ENCODE measurements around the gene HMG20A. TPM values are rescaled to one million over a fixed set of nuclear protein-coding genes. Genes with fewer than 3 reads are reported as not detected.

HMG20A gene
- total and polyA plus RNA-seq, 2 of the 13 experiments (the other 11 are each of a cell fraction or from before 2014, with no cell fraction given): 28.0 to 35.2 TPM

DNA sequence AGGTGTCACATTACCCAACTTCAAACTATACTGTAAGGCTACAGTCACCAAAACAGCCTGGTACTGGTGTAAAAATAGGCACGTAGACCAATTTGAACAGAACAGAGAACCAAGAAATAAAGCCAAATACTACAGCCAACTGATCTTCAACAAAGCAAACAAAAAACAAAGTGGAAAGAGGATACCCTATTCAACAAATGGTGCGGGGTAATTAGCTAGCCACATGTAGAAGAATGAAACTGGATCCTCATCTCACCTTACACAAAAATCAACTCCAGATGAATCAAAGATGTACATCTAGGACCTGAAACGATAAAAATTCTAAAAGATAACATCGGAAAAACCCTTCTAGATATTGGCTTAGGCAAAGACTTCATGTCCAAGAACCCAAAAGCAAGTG, 13.8 kb upstream of the HMG20A start:
- Histone ChIP-seq H2AFZ (ENCODE audit: low read length) (no peak overlapping the region), H3K4me3 (replicated peaks in 1 of 3; ENCODE audit: insufficient read depth in 1 of 3, low read depth in 2 of 3, low read length in 3 of 3) (no peak overlapping the region), H4K20me1 (ENCODE audit: insufficient read depth, low read length) (no peaks in the 10 kb centered on the region; the same call in 1 of the 2 replicates), H3K4me1 (ENCODE audit: insufficient read depth, low read length) (peaks cover 22% of the 10 kb centered on the region), H3K27me3 (ENCODE audit: control insufficient read depth in 1 of 2, insufficient read depth in 2 of 2, low read length in 2 of 2) (no peaks in the 10 kb centered on the region), H3K9ac (ENCODE audit: insufficient read depth, low read depth, low read length) (no peak overlapping the region), H3K36me3 (replicated peaks in 1 of 2; ENCODE audit: control insufficient read depth in 1 of 2, insufficient read depth in 2 of 2, low read length in 2 of 2) (no peaks in the 10 kb centered on the region), H3K27ac (ENCODE audit: extremely low read length, insufficient read depth, low read length) (no peak overlapping the region), H3K4me2 (ENCODE audit: low read depth, low read length) (no peak overlapping the region), H3K9me3 (ENCODE audit: low read length) (no peaks in the 10 kb centered on the region), H3K79me2 (ENCODE audit: insufficient read depth, low read length) (peaks cover 60% of the 10 kb centered on the region)
- 86% methylated on average over 4 of the region's 4 CpGs for WGBS (ENCODE audit: low lambda C conversion rate)
- POLR2A ChIA-PET: no interaction called here
- intact Hi-C loops (cut with micrococcal nuclease; ENCODE audit: unreplicated experiment): no loop called here
- ATAC-seq: no peak
- CTCF ChIA-PET (ENCODE audit: low intra/inter-chr PET ratio, low total read pairs): no interaction called here
- no peak for FAIRE-seq
- in situ Hi-C loops (cut with HindIII; ENCODE audit: extremely low pct_ligation_motif_present, low pct_unique_long_range_greater_than_20kb): no loop called here
- no TSS peak for BruUV-seq (replicated peaks)
- no peak for DNase-seq (ENCODE audit: low spot score)
- no peak for TF ChIP-seq GMEB1 (CRISPR knock-in tag; IDR thresholded peaks at IDR 0.05; ENCODE audit: borderline replicate concordance)
- TF ChIP-seq ZFP62 (CRISPR knock-in tag; IDR thresholded peaks at IDR 0.05): no peak
- TF ChIP-seq, protein P1, sequence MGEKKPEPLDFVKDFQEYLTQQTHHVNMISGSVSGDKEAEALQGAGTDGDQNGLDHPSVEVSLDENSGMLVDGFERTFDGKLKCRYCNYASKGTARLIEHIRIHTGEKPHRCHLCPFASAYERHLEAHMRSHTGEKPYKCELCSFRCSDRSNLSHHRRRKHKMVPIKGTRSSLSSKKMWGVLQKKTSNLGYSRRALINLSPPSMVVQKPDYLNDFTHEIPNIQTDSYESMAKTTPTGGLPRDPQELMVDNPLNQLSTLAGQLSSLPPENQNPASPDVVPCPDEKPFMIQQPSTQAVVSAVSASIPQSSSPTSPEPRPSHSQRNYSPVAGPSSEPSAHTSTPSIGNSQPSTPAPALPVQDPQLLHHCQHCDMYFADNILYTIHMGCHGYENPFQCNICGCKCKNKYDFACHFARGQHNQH (CRISPR knock-in tag; IDR thresholded peaks at IDR 0.05): no peak
- no peak for TF ChIP-seq GTF3A (CRISPR knock-in tag; conservative IDR thresholded peaks at IDR 0.05)
- TF ChIP-seq ZNF317 (CRISPR knock-in tag; IDR thresholded peaks at IDR 0.05): no peak
- TF ChIP-seq PAWR (CRISPR knock-in tag; IDR thresholded peaks at IDR 0.05; ENCODE audit: borderline replicate concordance): no peak
- no peak for TF ChIP-seq ATAD3A (CRISPR knock-in tag; IDR thresholded peaks at IDR 0.05)
- no peak for TF ChIP-seq U2AF1 (optimal IDR thresholded peaks at IDR 0.05; ENCODE audit: low read depth, low read length)
- no peak for TF ChIP-seq MAZ (IDR thresholded peaks at IDR 0.05; ENCODE audit: borderline replicate concordance, low read depth, low read length)
- TF ChIP-seq MAZ (CRISPR knock-in tag; IDR thresholded peaks at IDR 0.05; ENCODE audit: low read depth): no peak
- no peak for TF ChIP-seq ZNF768 (CRISPR knock-in tag; IDR thresholded peaks at IDR 0.05)
- no peak for TF ChIP-seq GATAD1 (CRISPR knock-in tag; IDR thresholded peaks at IDR 0.05)
- no peak for TF ChIP-seq ZBTB7B (CRISPR knock-in tag; IDR thresholded peaks at IDR 0.05)
- TF ChIP-seq ZNF564 (CRISPR knock-in tag; IDR thresholded peaks at IDR 0.05): no peak
- TF ChIP-seq, protein P2, sequence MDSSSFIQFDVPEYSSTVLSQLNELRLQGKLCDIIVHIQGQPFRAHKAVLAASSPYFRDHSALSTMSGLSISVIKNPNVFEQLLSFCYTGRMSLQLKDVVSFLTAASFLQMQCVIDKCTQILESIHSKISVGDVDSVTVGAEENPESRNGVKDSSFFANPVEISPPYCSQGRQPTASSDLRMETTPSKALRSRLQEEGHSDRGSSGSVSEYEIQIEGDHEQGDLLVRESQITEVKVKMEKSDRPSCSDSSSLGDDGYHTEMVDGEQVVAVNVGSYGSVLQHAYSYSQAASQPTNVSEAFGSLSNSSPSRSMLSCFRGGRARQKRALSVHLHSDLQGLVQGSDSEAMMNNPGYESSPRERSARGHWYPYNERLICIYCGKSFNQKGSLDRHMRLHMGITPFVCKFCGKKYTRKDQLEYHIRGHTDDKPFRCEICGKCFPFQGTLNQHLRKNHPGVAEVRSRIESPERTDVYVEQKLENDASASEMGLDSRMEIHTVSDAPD (CRISPR knock-in tag; IDR thresholded peaks at IDR 0.05): no peak
- no peak for TF ChIP-seq HNRNPL (IDR thresholded peaks at IDR 0.05; ENCODE audit: low read depth, low read length)
- no peak for TF ChIP-seq ZNF878 (CRISPR knock-in tag; IDR thresholded peaks at IDR 0.05)
- TF ChIP-seq SMAD1 (CRISPR knock-in tag; IDR thresholded peaks at IDR 0.05; ENCODE audit: borderline replicate concordance, low read depth): no peak
- TF ChIP-seq ZNF350 (CRISPR knock-in tag; IDR thresholded peaks at IDR 0.05; ENCODE audit: borderline replicate concordance, low read depth): no peak

Measured in HepG2 (cell line).